Activated CD4-positive, CD25-positive, alpha-beta regulatory T cell treated with anti-CD3 and anti-CD28 coated beads, Interleukin-2, amount 50 U/mL, for 24 hours (primary cell): ENCODE measurements around the gene SLC6A9.

Experiments used
- ATAC-seq, 2 donors: fragments of 150-1000 bp; cut with Tn5 transposase; one replicate each; pipeline ENCODE4 v1.10.0; 2021; ENCODE audit warnings: mild to moderate bottlenecking in 1 of 2, moderate library complexity in 1 of 2

SLC6A9 gene

DNA sequence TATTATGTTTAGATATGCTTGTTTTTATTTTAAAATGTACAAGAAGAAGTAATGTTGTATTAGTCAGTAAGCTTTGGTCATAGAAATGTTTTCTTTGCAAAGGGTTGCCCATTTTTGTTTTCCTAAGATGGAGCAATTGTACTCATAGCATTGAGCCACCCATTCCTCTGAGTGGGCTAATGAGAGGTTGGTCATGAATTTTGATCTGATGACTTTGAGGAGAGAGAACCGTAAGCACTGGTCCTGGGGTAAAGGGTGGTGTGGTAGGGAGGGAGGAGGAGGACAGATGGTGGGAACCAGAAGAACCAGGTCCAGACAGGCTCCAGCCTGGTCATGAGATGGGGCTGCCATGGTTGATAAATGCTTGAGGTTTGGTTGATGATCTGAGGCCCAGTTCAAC, 15.9 kb upstream of the SLC6A9 start:
- ATAC-seq, result no peak

DNA sequence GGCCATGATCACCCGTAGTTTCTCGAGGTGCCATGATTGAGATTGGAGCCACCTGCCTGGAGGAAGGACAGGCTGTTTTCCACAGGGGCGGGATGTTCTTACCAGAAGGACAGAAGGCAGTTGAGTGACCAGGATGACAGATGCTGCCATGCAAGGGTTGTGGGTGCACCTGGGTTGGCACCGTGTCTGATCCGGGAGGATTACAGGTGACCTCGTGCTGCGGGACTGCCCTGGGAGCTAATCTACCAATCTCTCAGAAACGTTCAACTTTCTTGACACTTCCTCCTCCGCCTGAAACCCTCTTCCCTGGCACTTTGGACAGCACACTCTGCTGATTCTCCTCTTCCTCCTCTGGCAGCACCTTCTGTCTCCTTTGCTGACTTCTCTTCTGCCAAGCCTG, 13.8 kb upstream of the SLC6A9 start:
- no peak for ATAC-seq

DNA sequence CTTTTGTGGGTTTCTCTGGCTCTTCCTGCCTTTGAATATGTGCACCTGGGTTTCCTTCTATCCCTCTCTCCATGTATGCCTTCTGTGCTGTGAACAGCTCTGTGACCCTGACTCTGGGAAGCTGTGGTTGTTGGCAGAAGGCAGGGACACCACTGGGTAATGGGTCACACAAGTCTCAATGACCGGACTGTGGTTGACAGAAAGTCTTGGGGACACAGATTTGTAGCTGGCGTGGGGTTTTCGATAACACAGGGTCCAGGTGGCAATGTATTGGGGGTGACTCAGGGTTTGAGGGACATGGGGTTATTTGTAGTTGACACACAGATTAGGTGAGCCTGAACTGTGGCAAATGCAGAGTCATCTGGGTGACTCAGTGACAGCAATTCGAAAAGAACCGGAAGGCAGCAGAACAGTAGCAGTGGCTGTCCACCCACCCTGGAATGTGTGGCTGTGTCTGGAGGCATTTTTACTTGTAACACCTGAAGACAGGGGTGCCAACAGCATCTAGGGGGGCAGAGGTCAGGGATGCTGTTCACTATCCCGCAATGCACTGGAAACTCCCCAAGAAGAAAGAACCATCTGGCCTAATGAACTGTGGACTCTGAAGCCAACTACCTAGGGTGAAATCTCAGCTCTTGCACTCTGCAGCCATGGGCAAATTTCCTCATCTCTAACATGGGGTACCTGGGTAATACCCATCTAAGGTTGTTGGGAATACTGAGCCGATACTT, 13.0 kb upstream of the SLC6A9 start:
- peak; percentile 68 for ATAC-seq

DNA sequence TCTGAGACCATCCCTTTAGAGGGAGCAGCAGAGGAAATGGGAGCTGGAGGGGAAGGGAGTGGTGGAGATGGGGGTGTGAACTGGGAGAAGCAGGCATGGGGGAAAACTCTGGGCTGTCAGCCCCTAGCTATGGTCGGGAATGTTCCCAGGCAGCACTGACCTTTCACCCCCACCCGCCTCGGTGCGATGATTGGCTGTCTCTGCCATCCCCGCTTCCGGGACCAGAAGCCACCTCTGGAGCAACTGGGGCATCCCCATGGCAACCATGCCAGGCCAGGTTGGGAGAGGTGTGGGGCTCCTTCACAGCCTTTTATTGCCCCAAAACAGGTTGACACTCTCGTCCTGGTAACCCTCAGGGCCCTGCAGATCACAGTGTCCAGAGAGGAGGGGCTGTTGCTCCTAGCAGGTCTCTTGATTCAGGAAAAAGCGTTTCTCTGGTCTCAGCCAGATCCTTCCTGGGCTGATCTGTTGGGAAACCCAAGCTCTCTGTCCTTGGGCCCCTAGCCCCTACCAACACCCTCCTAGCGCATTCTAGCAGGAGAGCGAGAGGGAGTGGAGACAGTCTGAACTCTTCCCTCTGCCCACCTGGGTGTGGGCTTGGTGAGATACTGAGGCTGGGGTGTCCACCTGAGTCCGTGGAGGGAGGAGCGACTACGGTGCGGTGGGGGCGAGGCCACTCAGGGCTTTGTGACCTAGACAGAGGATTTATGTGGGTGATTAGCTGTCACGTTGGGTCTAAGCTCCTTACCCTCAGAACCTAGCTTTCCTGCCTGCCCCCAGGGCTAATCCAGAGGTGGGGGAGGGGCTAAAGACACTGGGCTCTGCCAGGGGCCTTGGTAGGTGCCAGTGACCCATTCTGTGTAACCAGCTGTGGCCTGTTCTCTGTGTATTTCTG, 12.2 kb upstream of the SLC6A9 start:
- ATAC-seq, result no peak

DNA sequence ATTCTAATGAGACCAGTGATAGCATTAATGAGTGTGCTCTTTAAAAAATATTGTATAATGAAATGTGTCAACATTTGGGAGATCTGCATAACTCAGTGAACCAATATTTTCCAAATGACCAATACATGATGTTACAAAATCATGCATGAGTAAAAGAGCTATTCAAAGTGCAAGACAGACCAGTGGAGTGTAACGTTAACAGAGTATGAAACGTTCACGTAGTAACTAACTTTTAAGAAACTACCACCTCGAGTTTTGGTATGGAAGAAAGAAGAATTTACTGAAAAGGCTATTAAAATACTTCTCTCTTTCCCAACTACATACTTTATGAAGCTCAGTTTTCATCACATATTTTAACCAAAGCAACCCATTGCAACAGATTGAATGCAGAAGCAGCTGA, 9.6 kb upstream of the SLC6A9 start:
- no peak for ATAC-seq

DNA sequence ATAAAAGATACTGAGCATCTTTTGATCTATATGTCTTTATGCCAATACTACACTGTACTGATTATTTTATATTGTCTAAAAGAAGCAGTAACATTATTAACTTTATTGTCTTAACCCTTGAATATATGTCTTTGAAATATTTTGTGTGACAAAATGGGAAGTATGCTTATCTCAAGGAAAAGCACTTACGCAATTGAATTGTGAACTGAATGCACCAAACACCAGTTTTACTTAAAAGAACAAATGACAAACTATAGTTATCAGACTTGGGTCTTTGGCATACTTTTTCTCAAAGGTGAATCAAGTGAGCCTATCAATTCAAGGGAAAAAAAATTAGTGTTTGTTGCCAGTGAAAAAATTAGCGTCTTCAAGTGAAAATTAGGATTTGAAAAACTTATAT, 9.2 kb upstream of the SLC6A9 start:
- no peak for ATAC-seq

DNA sequence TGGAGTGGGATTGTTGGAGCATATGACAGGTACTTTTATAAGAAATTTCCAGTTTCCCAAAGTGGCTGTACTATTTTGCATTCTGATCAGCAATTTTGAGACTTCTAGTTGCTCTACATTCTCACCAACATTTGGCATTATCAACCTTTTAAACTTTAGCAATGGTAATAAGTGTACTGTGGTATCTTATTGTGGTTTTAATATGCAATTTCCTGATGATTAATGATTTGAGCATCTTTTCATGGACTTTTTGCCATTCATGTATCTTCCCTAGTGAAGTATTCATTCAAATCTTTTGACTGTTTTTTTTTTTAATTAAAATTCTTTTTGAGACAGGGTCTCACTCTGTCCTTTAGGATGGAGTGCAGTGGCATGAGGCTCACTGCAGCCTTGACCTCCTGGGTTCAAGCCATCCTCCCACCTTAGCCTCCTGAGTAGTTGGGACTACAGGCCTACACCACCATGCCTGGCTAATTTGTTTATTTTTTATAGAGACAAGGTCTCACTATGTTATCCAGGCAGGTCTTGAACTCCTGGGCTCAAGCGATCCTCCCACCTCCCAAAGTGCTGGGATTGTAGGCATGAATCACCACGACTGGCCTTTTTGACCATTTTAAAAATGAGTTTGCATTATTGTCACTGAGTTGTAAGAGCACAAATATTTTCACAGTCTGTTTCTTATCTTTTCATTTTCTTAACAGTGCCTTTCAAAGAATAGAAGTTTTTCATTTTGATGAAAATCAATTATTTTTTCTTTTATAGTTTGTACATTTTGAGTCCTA, 7.8 kb upstream of the SLC6A9 start:
- ATAC-seq, result no peak

DNA sequence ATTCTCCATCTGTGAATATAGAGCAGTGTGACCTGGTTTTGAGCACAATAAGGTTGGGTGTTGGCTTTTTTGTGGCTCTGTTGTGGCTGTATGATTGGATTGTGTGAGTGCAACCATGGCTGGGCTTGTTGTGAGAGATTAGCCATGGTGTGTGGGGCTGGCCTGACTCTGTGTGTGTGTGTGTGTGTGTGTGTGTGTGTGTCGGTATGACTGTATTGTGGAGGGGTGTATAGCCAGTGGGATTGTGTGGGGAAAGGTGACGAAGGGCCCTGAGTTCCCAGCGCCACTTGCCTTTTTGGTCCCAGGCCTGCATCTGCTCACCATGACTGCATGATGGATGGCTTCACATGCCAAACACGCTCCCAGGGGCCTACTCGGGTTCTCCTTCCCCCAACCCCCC, 5.9 kb upstream of the SLC6A9 start:
- ATAC-seq, result no peak

DNA sequence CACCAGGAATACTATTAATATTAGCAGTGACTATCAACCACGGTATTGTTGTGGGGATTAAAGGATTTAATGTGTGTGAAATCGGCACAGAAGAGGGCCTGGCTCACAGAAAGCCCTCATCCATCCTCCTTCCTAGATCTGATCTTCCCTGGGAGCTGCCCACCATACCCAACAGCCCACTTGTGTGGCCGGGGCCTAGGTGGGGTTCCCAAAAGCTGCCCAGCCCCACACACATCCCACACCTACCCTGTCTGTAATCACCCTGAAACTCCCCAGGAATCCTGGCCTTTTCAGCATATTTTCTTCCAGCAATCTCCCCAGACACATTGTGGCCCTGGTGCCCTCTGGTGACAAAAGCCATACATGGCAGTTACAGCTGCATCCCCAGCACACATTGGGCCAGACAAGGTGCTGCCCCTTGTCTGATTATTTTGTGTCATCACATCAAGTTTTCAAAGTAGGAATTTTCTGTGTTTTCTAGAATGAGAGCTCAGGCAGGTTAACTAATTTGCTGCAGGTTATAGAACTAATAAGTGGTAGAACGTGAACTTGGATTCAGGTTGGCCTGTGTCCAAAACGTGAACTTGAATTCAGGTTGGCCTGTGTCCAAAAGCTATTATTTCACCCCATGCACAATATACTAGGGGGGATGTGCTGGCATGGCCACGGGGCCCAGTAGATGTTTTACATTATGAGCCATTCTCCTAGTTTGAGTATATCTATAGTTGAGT, 5.3 kb upstream of the SLC6A9 start:
- peak; percentile 72 to 75 for ATAC-seq

DNA sequence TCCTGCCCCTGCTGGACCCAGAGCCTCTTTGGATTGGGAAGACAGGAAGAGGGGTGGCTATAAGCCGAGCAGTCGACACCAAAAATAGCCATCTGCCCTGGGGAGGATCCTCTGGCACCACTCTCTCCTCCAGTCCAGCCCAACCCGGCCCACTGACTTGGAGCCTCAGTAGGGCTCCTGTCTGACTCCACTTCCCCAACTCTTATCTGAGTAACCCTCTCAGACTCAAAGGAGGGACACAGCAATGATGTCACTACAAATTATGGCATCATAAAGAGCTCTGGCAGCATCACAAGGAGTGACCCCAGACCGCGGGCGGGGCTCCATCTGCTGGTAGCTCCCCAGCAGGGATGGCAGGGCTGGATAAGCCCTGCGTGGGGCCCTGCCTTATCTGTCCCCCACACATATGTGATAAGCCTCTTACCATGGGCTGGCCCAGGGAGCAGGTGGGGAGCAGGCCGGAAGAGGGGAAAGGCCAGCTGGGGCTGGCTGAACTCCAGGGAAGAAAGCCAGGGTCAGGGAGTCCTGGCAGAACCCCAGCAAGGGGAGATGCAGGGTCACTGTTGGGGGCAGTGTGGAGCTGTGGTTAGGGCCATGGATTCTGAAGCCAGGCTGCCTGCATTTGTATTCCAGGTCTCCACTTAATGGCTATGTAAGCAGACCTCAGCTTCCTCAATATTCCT, 4.6 kb upstream of the SLC6A9 start:
- ATAC-seq, result no peak

DNA sequence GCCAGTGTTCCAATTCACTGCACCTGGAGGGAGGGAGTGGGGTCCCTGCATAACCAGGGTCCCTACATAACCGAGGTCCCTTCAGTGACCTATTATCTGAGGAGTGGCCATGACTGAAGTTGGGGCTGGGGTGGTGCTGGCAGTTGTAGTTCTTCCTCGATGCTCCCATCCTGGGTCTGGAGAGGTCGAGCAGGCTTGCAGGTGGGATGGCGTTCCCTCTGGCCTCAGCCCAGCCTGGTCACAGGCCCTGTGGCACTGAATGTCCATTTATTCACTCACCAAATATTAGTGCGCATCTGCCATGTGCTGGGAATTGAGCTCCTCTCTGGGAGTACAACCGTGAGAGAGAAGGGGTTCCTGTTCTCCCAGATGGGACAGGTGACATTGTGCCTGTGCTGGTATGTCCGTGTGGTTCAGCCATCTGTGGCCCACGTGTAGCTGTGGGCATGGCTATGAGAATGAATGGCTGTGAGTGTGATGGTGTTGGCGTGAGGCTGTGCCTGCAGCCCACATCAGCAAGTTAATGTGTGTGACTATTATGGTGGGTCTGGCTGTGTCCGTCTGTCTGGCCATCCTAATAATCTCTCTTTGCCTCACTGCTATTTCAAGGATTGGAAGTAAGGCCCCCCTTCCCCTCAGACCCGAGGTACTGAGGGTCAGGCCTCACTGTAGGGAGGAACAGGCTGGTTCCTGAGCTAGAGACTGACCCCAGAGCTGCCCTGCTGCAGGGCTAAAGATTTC, 3.9 kb upstream of the SLC6A9 start:
- ATAC-seq, result no peak

DNA sequence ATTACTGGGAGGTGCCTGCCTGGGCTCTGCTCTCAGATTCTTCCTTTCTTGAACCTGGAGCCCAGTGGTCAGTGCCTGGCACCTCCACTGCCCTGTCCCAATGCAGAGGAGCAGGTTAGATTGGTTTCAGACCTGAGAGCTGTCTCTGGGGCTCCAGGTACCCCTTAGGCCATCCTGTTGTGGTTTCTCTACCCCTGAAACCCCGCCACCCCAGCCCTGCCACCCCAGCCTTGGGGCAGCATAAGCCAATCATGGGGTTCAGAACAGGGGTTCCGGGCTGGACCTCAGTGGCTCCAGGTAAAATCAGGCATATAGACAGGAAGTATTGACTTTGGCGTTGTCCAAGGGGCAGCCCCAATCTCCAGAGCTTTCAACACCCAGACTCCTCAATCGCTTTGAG, 3.2 kb upstream of the SLC6A9 start:
- no peak for ATAC-seq

DNA sequence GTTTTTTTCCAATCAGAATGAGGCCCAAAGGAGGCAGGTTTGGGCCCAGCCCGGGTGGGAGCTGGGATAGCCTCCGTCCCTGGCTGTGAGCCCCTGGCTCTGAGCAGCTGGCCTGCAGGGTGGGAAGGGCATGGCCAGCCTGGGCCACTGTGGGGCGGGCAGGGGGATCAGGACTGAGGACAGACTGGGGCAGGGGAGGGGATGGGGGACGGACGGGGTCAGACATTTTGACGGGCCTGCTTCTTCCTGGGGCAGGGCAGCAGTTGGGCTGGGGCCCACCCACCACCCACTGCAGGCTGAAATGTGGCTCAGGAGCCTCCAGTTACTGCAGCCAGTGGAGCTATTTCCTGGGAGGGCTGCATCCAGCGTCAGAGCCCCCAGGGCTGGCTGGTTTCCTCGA, 2.5 kb upstream of the SLC6A9 start:
- ATAC-seq, result no peak

DNA sequence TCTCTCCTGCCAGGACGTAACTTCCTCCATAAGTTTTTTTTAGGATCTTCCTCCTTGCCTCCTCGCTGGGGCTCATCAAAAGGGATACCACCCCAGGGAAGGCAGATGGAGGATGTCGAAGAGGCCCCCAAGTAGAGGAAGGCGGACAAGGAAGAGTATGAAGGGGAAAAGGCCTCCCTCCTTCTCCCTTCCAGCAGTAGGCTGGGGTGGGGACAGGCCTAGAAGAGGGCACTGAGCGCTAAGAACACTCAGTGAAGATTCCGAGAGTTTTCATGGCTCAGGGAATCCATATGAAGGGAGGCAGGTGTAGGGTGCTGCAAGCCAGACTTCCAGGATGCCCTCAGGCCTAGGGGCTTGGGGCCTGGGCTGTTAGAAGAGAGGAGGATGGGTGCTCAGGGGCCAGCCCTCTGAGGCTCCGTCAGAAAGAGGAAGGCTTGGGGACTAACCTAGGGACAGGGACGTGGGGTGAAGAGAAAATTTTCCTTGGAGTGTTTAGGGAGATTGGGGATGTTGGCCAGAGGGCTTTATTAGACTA, 1.8 kb upstream of the SLC6A9 start:
- no peak for ATAC-seq

DNA sequence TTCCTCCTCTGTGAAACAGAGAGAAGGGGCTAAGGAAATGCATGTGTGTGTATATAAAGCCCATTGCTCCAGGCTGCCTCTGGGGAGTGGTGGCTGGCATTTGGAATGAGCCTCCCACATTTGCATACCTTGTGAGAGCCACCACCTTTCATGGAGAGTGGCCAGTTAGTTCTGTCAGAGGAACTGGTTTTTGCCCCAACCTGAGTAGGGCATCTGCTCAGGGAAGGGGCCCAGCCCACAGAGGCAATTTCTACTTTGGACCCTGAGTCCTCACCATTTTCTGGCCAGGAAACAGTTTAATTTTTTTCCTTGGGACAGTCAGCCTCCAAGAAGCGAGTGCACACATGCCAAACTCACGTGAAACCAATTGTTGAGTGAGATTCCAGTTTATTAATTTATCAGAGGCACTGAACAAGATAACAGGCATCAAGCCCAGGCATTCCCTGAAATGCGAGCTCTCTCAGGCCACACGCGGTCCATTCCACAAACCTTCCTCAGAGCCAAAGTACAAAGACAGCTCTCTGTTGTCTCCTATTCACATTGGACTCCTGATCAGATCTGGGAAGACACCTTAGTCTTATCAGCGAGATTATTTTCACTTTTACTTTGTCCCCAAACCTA, 1.0 kb upstream of the SLC6A9 start:
- no peak for ATAC-seq

DNA sequence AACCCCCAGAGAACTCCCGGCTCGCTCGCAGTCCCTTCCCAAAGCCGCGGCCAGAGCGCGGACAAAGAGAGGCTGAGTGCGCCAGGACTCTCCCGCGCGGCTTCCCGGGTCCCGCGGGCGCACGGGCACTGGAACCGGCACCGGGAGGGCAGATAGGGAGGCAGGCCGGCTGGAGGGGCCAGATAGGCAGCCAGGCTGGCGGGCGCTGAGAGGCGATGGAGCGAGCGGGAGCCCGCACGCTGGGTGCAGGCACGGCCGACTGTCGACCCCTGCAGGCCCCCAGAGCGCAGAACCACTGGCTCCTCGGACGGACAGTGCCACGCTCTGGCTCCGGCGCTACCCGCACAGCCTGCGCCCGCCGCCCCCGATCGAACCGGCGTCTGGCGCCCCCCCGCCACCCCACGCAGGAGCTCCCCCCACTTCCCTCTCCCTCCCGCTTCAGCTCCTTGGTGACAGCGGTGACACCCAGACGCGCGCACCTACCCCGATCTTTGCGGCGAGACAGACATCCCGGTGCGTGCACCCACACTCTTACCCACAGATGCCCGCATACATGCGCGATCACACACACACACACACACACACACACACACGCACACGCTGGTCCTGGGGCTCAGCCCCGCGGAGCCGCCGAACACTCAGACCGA, 534 bp downstream of the SLC6A9 start:
- peak; percentile 19 to 24 for ATAC-seq

DNA sequence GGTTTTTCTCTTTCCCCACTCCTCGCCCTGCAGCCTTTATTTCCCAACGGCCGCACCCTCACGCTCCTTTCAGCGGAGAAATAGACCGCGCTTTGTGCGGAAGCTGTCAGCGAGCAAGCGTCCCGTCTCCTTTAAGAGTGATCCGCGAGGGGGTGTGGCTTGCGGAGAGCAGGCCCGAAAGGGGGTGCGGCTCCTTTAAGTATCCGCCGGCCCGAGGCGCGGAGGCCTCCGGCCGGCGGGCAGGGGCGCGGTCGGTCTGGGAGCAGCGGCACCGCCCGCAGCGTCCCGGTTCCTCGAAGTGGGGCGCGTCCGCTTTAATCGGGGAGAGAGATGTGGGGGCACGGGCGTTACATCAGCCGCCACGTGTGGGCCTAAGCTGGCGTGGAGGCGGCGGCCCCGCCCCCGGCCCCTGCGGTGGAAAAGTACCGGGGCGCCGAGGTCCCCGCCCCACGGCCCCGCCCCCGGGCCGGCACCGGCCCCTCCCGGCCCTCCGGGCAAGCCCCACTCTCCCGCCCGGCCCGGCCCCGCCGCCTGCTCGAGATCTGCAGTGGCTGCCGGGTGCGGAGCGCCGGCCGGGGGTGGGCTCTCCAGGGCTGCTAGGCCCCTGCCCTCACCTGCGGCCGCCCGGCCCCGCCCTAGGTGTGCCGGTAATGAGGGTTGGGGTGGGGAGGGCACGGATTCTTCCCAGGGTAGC, 1.2 kb downstream of the SLC6A9 start:
- ATAC-seq, result peak; percentile 79 to 80

DNA sequence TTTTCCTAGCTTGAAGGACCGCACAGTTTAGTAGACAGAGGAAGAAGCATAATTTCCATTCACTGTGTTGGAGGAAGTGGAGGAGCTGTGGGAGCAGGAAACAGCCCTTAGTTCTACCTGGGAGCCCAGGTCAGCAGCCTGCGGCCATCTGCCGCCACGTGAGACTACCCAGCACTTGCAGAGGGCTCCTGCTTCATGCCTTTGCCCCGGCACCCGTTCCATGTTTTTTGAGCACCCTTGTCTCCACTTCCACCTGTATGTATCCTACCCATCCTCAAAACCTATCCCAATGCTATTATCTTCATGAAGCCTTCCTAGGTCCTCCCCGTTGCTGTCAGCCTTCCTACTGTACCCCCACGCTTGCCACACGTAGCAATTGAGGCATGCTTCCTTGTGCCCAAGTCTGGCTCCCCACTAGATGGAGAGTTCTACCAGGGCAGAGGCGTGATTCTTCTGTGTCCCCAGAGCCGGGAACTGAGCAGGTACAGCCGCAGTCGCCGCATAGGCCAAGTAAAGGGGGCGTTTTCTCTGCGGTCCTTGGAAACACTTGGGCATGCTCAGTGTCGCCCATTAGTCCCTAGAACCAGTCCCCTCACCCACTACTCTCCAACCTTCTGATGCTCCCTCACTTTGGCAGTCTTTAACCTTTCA, 1.9 kb downstream of the SLC6A9 start:
- peak; percentile 27 to 31 for ATAC-seq

DNA sequence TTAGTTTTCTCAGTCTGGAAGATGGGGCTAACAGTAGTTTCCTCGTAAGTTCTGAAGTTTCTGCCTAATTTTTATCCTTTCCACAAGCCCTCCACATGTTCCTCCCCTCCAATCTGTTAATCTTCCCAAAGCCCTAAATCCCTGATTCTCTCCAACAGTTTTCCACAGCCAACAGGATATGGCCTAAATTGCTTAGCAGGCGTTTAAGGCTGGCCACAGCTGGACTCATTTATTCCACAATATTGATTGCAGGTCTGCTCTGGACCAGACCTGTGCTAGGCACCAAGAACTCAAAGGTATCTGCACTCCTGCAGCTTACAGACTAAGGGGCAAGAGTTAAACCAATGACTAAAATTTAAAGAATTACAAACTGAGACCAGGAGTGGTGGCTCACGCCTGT, 3.9 kb downstream of the SLC6A9 start:
- ATAC-seq, result no peak
